Caco-2 (cell line): Measurements from ENCODE around the gene SLC7A5. TPM values are rescaled to one million over a fixed set of nuclear protein-coding genes. Genes with fewer than 3 reads are reported as not detected.
"Not testable (repeated sequence)": the region's sequence is repeated elsewhere in the genome, so short reads cannot be mapped to it uniquely, and the experiment has no call there.

Experiments
- BruUV-seq: library from RNA; stranded (reverse); fragments of 400-500 nt; replicated peaks from 2 replicates; lab custom pipeline; 2021; lab: Mats Ljungman, UMichigan
- CTCF ChIA-PET: fragments of 300-600 bp; sonication (Branson Sonifier 250); formaldehyde crosslinking; loops from one replicate; lab custom pipeline; 2022; ENCODE audit warnings: antibody characterized with exemption; lab: Charles Lee
- POLR2A ChIA-PET: fragments of 300-600 bp; sonication (Branson Sonifier 250); formaldehyde crosslinking; loops from one replicate; lab custom pipeline; 2022; ENCODE audit warnings: antibody characterized with exemption; lab: Charles Lee
- DNase-seq, 2 experiments: peaks; one replicate each; pipeline versions ENCODE4 v3.0.0 to v3.0.0-alpha.2; 2020 to 2022
- H3K27me3 ChIP-seq: replicated peaks from 2 replicates; pipeline ENCODE4 v1.6.0; 2011; ENCODE audit warnings: low read length; ENCODE audit not compliant: control insufficient read depth, insufficient read depth
- H3K36me3 ChIP-seq: 2 replicates; pipeline ENCODE4 v1.5.1; 2011; ENCODE audit warnings: low read length; ENCODE audit not compliant: control insufficient read depth, insufficient read depth
- H3K4me1 ChIP-seq: fragments of 250-450 bp; sonication (Bioruptor Pico); 2 replicates; pipeline ENCODE4 v1.5.1; 2020; ENCODE audit warnings: mild to moderate bottlenecking
- H3K4me3 ChIP-seq: 2 replicates; pipeline ENCODE4 v1.5.1; 2011; ENCODE audit warnings: low read depth, mild to moderate bottlenecking, control low read depth, low read length
- H3K9me3 ChIP-seq: fragments of 250-450 bp; sonication (Bioruptor Pico); 2 replicates; pipeline ENCODE4 v1.5.1; 2020; ENCODE audit warnings: mild to moderate bottlenecking, moderate library complexity
- H3K27ac Mint-ChIP-seq: one replicate; pipeline ENCODE4 v1.8.0; 2022; ENCODE audit warnings: mixed read lengths; ENCODE audit not compliant: unreplicated experiment
- H3K27me3 Mint-ChIP-seq: one replicate; pipeline ENCODE4 v1.8.0; 2022; ENCODE audit warnings: mixed read lengths; ENCODE audit not compliant: insufficient read depth, unreplicated experiment
- H3K36me3 Mint-ChIP-seq: one replicate; pipeline ENCODE4 v1.8.0; 2022; ENCODE audit warnings: mild to moderate bottlenecking, mixed read lengths; ENCODE audit not compliant: insufficient read depth, unreplicated experiment
- H3K4me1 Mint-ChIP-seq: one replicate; pipeline ENCODE4 v1.8.0; 2022; ENCODE audit warnings: low read depth, mixed read lengths; ENCODE audit not compliant: unreplicated experiment
- H3K4me3 Mint-ChIP-seq: one replicate; pipeline ENCODE4 v1.8.0; 2022; ENCODE audit warnings: mild to moderate bottlenecking, moderate library complexity, mixed read lengths; ENCODE audit not compliant: unreplicated experiment
- H3K9me3 Mint-ChIP-seq: one replicate; pipeline ENCODE4 v1.8.0; 2022; ENCODE audit warnings: mixed read lengths; ENCODE audit not compliant: unreplicated experiment
- intact Hi-C: fragments of 100-400 bp; cut with micrococcal nuclease; formaldehyde crosslinking; loops from one replicate; pipeline ENCODE4 v1.10.0; 2022; ENCODE audit not compliant: unreplicated experiment
- total RNA-seq: library from RNA; stranded (reverse); gene quantifications from 2 replicates; pipeline ENCODE4 v1.2.3, GENCODE V29; 2022
- TF ChIP-seq, protein P1 (sequence below), 2 experiments: fragments of 200-600 bp in 1 of 2; IDR thresholded peaks; 1 replicate in 1 of 2; 2 replicates in 1 of 2; pipeline versions ENCODE4 v1.5.1 to v1.8.0; 2011 to 2022; ENCODE audit warnings: antibody characterized with exemption in 1 of 2, control low read depth in 1 of 2, inconsistent platforms in 1 of 2, low read depth in 1 of 2, low read length in 1 of 2, mild to moderate bottlenecking in 1 of 2, moderate library complexity in 1 of 2; ENCODE audit not compliant: insufficient read depth in 1 of 2, severe bottlenecking in 1 of 2, unreplicated experiment in 1 of 2

The SLC7A5 gene
- total RNA-seq, 1 experiment from 2014 or later, result 534 TPM

- no TSS peak for BruUV-seq
- no peaks in the 10 kb centered on the region for H3K9me3 ChIP-seq
- POLR2A ChIA-PET, result no interaction called here
- H3K27me3 Mint-ChIP-seq, result no peaks in the 10 kb centered on the region
- no peaks in the 10 kb centered on the region for H3K4me1 ChIP-seq
- intact Hi-C loops, result no loop called here
- TF ChIP-seq, protein P1, sequence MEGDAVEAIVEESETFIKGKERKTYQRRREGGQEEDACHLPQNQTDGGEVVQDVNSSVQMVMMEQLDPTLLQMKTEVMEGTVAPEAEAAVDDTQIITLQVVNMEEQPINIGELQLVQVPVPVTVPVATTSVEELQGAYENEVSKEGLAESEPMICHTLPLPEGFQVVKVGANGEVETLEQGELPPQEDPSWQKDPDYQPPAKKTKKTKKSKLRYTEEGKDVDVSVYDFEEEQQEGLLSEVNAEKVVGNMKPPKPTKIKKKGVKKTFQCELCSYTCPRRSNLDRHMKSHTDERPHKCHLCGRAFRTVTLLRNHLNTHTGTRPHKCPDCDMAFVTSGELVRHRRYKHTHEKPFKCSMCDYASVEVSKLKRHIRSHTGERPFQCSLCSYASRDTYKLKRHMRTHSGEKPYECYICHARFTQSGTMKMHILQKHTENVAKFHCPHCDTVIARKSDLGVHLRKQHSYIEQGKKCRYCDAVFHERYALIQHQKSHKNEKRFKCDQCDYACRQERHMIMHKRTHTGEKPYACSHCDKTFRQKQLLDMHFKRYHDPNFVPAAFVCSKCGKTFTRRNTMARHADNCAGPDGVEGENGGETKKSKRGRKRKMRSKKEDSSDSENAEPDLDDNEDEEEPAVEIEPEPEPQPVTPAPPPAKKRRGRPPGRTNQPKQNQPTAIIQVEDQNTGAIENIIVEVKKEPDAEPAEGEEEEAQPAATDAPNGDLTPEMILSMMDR (IDR thresholded peaks at IDR 0.05; ENCODE audit: insufficient read depth in 1 of 2, low read depth in 1 of 2, low read length in 1 of 2, severe bottlenecking in 1 of 2, unreplicated experiment in 1 of 2), result no peak
- no peak overlapping the region for H3K27ac Mint-ChIP-seq
- H3K4me3 Mint-ChIP-seq, result no peak overlapping the region
- DNase-seq, result no peak
- H3K27me3 ChIP-seq, result no peaks in the 10 kb centered on the region
- no peaks in the 10 kb centered on the region for H3K36me3 Mint-ChIP-seq
- CTCF ChIA-PET, result interaction anchor here (0.9 kb wide), 1 partner anchor 9 kb away, joined by 3 read pairs; no protein-coding TSS in a partner anchor
- H3K4me1 Mint-ChIP-seq, result peaks cover 9% of the 10 kb centered on the region
- no peak overlapping the region for H3K4me3 ChIP-seq
- H3K9me3 Mint-ChIP-seq, result no peaks in the 10 kb centered on the region
- no peaks in the 10 kb centered on the region for H3K36me3 ChIP-seq
Observed at GRCh38 chr16:87914812-87915211, 45.5 kb upstream of the SLC7A5 start.

DNA sequence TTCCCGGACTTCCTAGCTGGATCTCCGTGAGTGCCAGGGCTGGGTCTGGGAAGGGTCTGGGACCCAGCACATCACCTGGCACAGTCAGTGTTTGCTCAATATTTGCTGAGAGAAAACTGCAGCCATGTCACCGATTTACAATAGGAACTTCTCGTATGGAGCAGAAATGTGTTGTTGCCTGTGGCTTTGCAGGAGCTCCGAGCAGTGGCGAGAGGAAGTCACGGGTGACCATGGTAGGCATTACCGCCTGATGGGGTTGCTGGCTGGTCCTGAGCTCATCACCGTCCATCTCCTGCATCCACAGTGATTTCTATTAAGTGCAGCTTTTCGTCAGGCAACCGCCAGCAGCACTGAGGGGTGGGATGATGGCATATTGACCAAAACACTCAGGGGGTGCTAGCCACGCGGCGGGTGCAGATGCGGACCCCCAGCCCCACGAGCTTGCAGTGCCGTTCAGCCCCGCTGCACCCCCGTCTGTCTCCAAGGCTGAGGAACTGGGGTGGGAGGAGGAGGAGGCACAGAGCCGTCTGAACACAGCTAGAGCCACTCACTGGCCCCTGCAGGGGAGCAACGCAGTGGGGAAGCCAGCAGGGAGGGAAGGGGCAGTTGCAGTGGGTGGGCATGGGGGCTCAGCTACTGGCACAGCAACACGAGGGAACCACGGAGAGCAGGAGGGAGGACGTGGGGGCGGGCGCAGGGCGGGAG lies 44.9 kb upstream of the SLC7A5 start:
- H3K4me1 ChIP-seq, H3K36me3 ChIP-seq, H3K4me3 Mint-ChIP-seq, H3K36me3 Mint-ChIP-seq, POLR2A ChIA-PET, intact Hi-C loops, DNase-seq, H3K27ac Mint-ChIP-seq, H3K9me3 Mint-ChIP-seq, H3K4me3 ChIP-seq, H3K9me3 ChIP-seq, H3K27me3 ChIP-seq, BruUV-seq, H3K27me3 Mint-ChIP-seq: not testable (repeated sequence)
- CTCF ChIA-PET, result interaction anchor here (0.9 to 1.2 kb wide), 2 partner anchors 8 to 43 kb away, joined by 3 read pairs; no protein-coding TSS in a partner anchor
- H3K4me1 Mint-ChIP-seq, result peaks cover 13% of the 10 kb centered on the region

DNA sequence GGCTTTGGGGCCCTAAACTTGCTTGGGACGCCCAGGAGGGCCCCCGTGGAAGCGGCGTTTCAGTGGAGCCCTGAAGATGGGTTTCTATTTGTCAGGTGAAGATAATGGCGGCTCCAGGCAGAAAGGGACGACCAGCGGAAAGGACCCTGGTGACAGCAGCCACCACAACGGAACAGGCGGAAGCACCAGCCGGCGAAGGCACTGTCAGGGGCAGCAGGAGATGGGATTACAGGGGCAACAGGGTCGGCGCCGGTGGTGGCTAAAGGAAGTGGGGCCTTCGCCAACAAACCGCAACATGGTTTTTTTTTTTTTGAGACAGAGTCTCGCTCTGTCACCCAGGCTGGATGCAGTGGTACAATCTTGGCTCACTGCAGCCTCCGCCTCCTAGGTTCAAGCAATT lies 43.4 kb upstream of the SLC7A5 start:
- intact Hi-C loops, H3K4me1 ChIP-seq, H3K27me3 Mint-ChIP-seq, H3K4me3 Mint-ChIP-seq, CTCF ChIA-PET, POLR2A ChIA-PET, H3K9me3 Mint-ChIP-seq, H3K27me3 ChIP-seq, H3K27ac Mint-ChIP-seq, H3K4me1 Mint-ChIP-seq, H3K9me3 ChIP-seq, H3K36me3 ChIP-seq, BruUV-seq, H3K4me3 ChIP-seq, DNase-seq, H3K36me3 Mint-ChIP-seq: not testable (repeated sequence)

- BruUV-seq, H3K36me3 Mint-ChIP-seq, intact Hi-C loops, H3K9me3 ChIP-seq, H3K27me3 ChIP-seq, H3K4me1 Mint-ChIP-seq, H3K27ac Mint-ChIP-seq, H3K4me3 Mint-ChIP-seq, H3K27me3 Mint-ChIP-seq, H3K4me1 ChIP-seq, H3K9me3 Mint-ChIP-seq, DNase-seq, H3K4me3 ChIP-seq, H3K36me3 ChIP-seq: not testable (repeated sequence)
- POLR2A ChIA-PET, result interaction anchor here (0.6 kb wide), 1 partner anchor 414 kb away, joined by 3 read pairs; no protein-coding TSS in a partner anchor
- CTCF ChIA-PET, result interaction anchor here (0.7 kb wide), 2 partner anchors 79 to 659 kb away, joined by 5 to 8 read pairs; partner anchors contain the start of gene ZC3H18
Observed at GRCh38 chr16:87911106-87911763, 41.9 kb upstream of the SLC7A5 start.
